Ectodermal cell (in vitro differentiated cells): ENCODE measurements around the gene FNDC1.

Experiments
- H3K27ac ChIP-seq: 2 replicates; pipeline ENCODE4 v1.7.0; 2013; ENCODE audit warnings: mild to moderate bottlenecking, low read depth, low read length; ENCODE audit not compliant: insufficient read depth, poor library complexity, severe bottlenecking
- H3K27me3 ChIP-seq: 2 replicates; pipeline ENCODE4 v1.7.0; 2013; ENCODE audit warnings: mild to moderate bottlenecking, low read length; ENCODE audit not compliant: insufficient read depth, control insufficient read depth, poor library complexity, severe bottlenecking
- H3K36me3 ChIP-seq: one replicate; pipeline ENCODE4 v1.7.0; 2013; ENCODE audit warnings: low read length; ENCODE audit not compliant: control insufficient read depth, insufficient read depth
- H3K4me1 ChIP-seq: one replicate; pipeline ENCODE4 v1.7.0; 2013; ENCODE audit warnings: low read length; ENCODE audit not compliant: control insufficient read depth, insufficient read depth
- H3K4me3 ChIP-seq: 2 replicates; pipeline ENCODE4 v1.7.0; 2013; ENCODE audit warnings: low read depth, low read length, control low read depth; ENCODE audit not compliant: insufficient read depth
- H3K9me3 ChIP-seq: 2 replicates; pipeline ENCODE4 v1.7.0; 2013; ENCODE audit warnings: mild to moderate bottlenecking, low read length, moderate library complexity; ENCODE audit not compliant: control insufficient read depth
- WGBS, 2 experiments: methylation state at CpG; one replicate each; pipeline ENCODE4 v1.1.7; 2013; ENCODE audit warnings: missing lambda C conversion rate in 2 of 2; 5-methylcytosine and 5-hydroxymethylcytosine counted together

Gene FNDC1

GRCh38 chr6:159301810-159302593 lies 132.8 kb downstream of the FNDC1 start:
- Histone ChIP-seq H3K4me1 (no peaks in the 10 kb centered on the region), H3K9me3 (no peaks in the 10 kb centered on the region), H3K27me3 (no peaks in the 10 kb centered on the region), H3K4me3 (no peak overlapping the region), H3K27ac (no peak overlapping the region), H3K36me3 (no peaks in the 10 kb centered on the region)
- WGBS, 2 experiments = 88 to 94% methylated on average over 6 to 7 of the region's 7 CpGs

DNA sequence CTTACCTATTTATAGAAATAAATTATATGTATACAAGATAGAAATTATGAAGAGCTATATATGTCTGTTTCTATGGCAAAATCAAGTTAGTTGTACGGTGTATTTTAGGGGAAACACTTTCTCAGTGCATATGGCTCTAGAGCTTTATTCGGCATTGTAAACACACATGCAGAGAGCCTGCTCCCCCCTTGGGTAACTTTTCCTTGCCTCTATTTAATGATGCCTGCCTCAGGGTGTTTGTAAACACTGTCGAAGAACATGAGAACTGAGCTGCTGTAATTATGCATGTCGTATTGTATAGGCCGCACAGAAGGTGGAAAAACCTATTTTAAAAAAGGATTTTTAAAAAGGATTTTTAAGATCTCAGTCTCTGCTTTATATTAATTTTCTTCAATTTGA lies 133.4 kb downstream of the FNDC1 start:
- Histone ChIP-seq H3K36me3 (no peaks in the 10 kb centered on the region), H3K4me3 (no peak overlapping the region), H3K9me3 (no peaks in the 10 kb centered on the region), H3K4me1 (no peaks in the 10 kb centered on the region), H3K27me3 (no peaks in the 10 kb centered on the region), H3K27ac (no peak overlapping the region)
- 61 to 63% methylated on average over 5 of the region's 5 CpGs for WGBS, 2 experiments

DNA sequence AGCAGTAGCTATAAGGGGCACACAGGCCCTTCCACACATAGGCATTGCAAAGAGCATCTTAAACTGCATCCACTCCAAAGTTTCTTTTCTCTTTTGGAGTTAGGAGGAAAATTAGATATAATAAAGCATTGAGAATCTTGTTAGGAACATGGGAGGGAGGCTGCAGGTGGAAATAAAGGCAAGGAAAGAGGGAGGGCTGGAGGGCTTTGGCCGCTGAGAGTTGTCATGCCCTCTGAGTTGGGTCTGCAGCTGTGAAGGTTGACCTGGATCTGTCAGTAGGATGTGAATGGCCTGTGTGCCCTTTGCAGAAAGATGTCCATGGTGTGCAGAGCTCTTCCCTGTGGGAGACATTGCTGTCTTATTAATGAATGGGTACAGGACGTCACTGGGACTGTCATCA lies 134.0 kb downstream of the FNDC1 start:
- no peaks in the 10 kb centered on the region for H3K4me1 ChIP-seq
- H3K36me3 ChIP-seq = no peaks in the 10 kb centered on the region
- H3K27ac ChIP-seq = no peak overlapping the region
- no peaks in the 10 kb centered on the region for H3K27me3 ChIP-seq
- no peaks in the 10 kb centered on the region for H3K9me3 ChIP-seq
- no peak overlapping the region for H3K4me3 ChIP-seq
- WGBS, 2 experiments = 75 to 83% methylated on average over 2 of the region's 2 CpGs

GRCh38 chr6:159303784-159304183 lies 134.6 kb downstream of the FNDC1 start:
- H3K27me3 ChIP-seq = no peaks in the 10 kb centered on the region
- H3K4me3 ChIP-seq = no peak overlapping the region
- H3K4me1 ChIP-seq = no peaks in the 10 kb centered on the region
- H3K9me3 ChIP-seq = no peaks in the 10 kb centered on the region
- H3K36me3 ChIP-seq = no peaks in the 10 kb centered on the region
- WGBS, 2 experiments = 87 to 89% methylated on average over 6 of the region's 6 CpGs
- no peak overlapping the region for H3K27ac ChIP-seq

- H3K27ac ChIP-seq = no peak overlapping the region
- H3K36me3 ChIP-seq = no peaks in the 10 kb centered on the region
- H3K4me1 ChIP-seq = no peaks in the 10 kb centered on the region
- H3K27me3 ChIP-seq = no peaks in the 10 kb centered on the region
- H3K9me3 ChIP-seq = no peaks in the 10 kb centered on the region
- no peak overlapping the region for H3K4me3 ChIP-seq
- WGBS, 2 experiments = 89% methylated on average over 1 of the region's 1 CpG; no CpG with 5 or more reads in 1 of the 2 experiments
These were observed 135.4 kb downstream of the FNDC1 start for GRCh38 chr6:159304641-159305040.

- Histone ChIP-seq H3K36me3 (no peaks in the 10 kb centered on the region), H3K4me3 (no peak overlapping the region), H3K9me3 (no peaks in the 10 kb centered on the region), H3K4me1 (no peaks in the 10 kb centered on the region), H3K27ac (no peak overlapping the region), H3K27me3 (no peaks in the 10 kb centered on the region)
- WGBS, 2 experiments = 93 to 98% methylated on average over 5 of the region's 5 CpGs
These were observed 136.0 kb downstream of the FNDC1 start for GRCh38 chr6:159305159-159305558.

GRCh38 chr6:159305804-159306537 lies 136.8 kb downstream of the FNDC1 start:
- no peaks in the 10 kb centered on the region for H3K9me3 ChIP-seq
- H3K27me3 ChIP-seq = no peaks in the 10 kb centered on the region
- no peak overlapping the region for H3K4me3 ChIP-seq
- 68% methylated on average over 3 of the region's 3 CpGs for WGBS, 2 experiments
- H3K27ac ChIP-seq = no peak overlapping the region
- H3K36me3 ChIP-seq = no peaks in the 10 kb centered on the region
- H3K4me1 ChIP-seq = no peaks in the 10 kb centered on the region

DNA sequence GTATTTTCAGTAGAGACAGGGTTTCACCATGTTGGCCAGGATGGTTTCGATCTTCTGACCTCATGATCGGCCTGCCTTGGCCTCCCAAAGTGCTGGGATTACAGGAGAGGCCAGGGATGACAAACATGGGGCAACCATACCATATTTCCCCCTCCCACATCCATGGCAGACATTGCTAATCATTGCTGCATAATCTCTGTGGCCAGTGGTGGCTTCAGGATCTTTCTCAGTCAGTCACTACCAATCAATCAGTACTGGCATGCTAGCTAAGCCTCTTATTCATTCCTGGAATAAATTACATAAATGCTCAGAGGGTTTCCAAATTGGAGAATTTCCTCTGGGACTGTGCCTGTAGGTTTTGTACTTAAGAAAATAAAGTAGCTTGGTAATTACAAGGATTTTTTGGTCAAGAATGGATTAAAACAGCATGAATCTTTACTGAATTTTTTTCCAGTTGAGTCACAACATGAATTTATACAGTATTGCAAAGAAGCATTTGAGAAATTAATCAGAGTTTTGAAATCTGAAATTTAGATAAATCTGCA lies 138.1 kb downstream of the FNDC1 start:
- Histone ChIP-seq H3K27me3 (no peaks in the 10 kb centered on the region), H3K4me3 (no peak overlapping the region), H3K27ac (no peak overlapping the region), H3K9me3 (no peaks in the 10 kb centered on the region), H3K36me3 (no peaks in the 10 kb centered on the region), H3K4me1 (no peaks in the 10 kb centered on the region)
- 90 to 92% methylated on average over 2 of the region's 2 CpGs for WGBS, 2 experiments

GRCh38 chr6:159308198-159308597 lies 139.0 kb downstream of the FNDC1 start:
- H3K36me3 ChIP-seq = no peaks in the 10 kb centered on the region
- no peaks in the 10 kb centered on the region for H3K9me3 ChIP-seq
- H3K4me3 ChIP-seq = no peak overlapping the region
- H3K4me1 ChIP-seq = no peaks in the 10 kb centered on the region
- 0% methylated on average over 1 of the region's 1 CpG for WGBS, 2 experiments
- H3K27ac ChIP-seq = no peak overlapping the region
- no peaks in the 10 kb centered on the region for H3K27me3 ChIP-seq

GRCh38 chr6:159309723-159310122 lies 140.5 kb downstream of the FNDC1 start:
- 94 to 95% methylated on average over 1 of the region's 1 CpG for WGBS, 2 experiments
- H3K27ac ChIP-seq = no peak overlapping the region
- no peaks in the 10 kb centered on the region for H3K9me3 ChIP-seq
- H3K4me3 ChIP-seq = no peak overlapping the region
- no peaks in the 10 kb centered on the region for H3K36me3 ChIP-seq
- H3K27me3 ChIP-seq = no peaks in the 10 kb centered on the region
- no peaks in the 10 kb centered on the region for H3K4me1 ChIP-seq
